Measurements from ENCODE around the gene DDI2. TPM values are rescaled to one million over a fixed set of nuclear protein-coding genes. Genes with fewer than 3 reads are reported as not detected.

DDI2 gene
- total RNA-seq, 4 donors from 2014 or later = 21.9 to 79.0 (median 38.6) TPM

GRCh38 chr1:15714406-15715136, 97.3 kb downstream of the DDI2 start:
- H3K4me1 ChIP-seq = peaks cover 15% of the 10 kb centered on the region in 2 donors
- no peak overlapping the region for H3K4me3 ChIP-seq (replicated peaks in 1 of 3)
- 30 to 31% methylated on average over 3 to 4 of the region's 4 CpGs for WGBS, 2 donors
- peak; percentile 44 to 53 for DNase-seq
- H3K36me3 ChIP-seq = peaks cover 29 to 31% of the 10 kb centered on the region in 2 donors
- no peak for TF ChIP-seq POLR2A (IDR thresholded peaks at IDR 0.05)
- TF ChIP-seq, protein P1, sequence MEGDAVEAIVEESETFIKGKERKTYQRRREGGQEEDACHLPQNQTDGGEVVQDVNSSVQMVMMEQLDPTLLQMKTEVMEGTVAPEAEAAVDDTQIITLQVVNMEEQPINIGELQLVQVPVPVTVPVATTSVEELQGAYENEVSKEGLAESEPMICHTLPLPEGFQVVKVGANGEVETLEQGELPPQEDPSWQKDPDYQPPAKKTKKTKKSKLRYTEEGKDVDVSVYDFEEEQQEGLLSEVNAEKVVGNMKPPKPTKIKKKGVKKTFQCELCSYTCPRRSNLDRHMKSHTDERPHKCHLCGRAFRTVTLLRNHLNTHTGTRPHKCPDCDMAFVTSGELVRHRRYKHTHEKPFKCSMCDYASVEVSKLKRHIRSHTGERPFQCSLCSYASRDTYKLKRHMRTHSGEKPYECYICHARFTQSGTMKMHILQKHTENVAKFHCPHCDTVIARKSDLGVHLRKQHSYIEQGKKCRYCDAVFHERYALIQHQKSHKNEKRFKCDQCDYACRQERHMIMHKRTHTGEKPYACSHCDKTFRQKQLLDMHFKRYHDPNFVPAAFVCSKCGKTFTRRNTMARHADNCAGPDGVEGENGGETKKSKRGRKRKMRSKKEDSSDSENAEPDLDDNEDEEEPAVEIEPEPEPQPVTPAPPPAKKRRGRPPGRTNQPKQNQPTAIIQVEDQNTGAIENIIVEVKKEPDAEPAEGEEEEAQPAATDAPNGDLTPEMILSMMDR (IDR thresholded peaks at IDR 0.05) = no peak
- H3K27me3 ChIP-seq = no peaks in the 10 kb centered on the region
- no peaks in the 10 kb centered on the region for H3K9me3 ChIP-seq
- peak overlapping the region in 2 of 3 donors; percentile 41 to 61 for H3K27ac ChIP-seq
- intact Hi-C loops (cut with DNase I) = no loop called here

DNA sequence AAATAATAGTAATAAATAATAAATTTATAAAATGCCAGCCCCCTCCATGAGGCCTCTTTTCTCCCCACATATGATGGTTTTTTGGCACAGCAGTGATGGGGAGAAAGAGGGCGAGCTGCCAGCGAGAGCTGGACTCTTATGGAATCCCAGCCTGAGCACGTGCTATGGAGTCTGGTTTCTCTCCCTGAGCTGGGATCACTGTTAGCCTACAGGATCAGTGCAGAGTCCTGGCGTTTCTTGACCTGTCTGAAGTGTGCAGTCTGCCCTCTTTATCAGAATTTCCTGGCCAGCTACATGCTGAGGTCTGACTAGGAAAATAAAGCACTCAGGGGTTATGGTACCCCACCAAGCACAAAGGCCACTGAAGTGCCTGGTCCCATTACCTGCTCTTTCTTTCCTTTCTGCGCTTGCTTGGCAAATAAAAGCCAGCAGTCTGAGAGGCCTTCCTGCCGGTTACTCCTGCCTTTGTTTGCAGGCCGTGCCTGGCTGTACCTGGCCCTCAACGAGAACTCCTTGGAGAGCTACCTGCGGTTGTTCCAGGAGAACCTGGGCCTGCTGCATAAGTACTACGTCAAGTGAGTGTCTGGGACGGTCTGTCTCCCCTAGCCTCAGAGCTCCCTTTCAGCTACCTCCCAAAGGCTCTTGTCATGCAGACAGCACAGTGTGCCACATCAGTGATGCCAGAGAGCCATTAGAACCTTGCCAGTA, 100.3 kb downstream of the DDI2 start:
- no peak for DNase-seq
- Histone ChIP-seq H3K9me3 (no peaks in the 10 kb centered on the region), H3K27me3 (no peaks in the 10 kb centered on the region), H3K36me3 (peaks cover 40 to 48% of the 10 kb centered on the region in 2 donors), H3K4me3 (replicated peaks in 1 of 3) (no peak overlapping the region), H3K4me1 (peaks cover 15% of the 10 kb centered on the region in 2 donors), H3K27ac (no peak overlapping the region)
- TF ChIP-seq POLR2A (IDR thresholded peaks at IDR 0.05) = no peak
- TF ChIP-seq, protein P1 (IDR thresholded peaks at IDR 0.05) = no peak
- intact Hi-C loops (cut with DNase I) = no loop called here
- WGBS, 2 donors = 82 to 83% methylated on average over 11 of the region's 11 CpGs

- WGBS, 2 donors = 92 to 96% methylated on average over 4 to 8 of the region's 8 CpGs
- no peak overlapping the region for H3K27ac ChIP-seq
Observed at GRCh38 chr1:15718199-15718601, 100.9 kb downstream of the DDI2 start.

More at GRCh38 chr1:15718199-15718601, 100.9 kb downstream of the DDI2 start:
- no peak for DNase-seq
- intact Hi-C loops (cut with DNase I) = no loop called here
- H3K4me3 ChIP-seq (replicated peaks in 1 of 3) = no peak overlapping the region
- peaks cover 40 to 48% of the 10 kb centered on the region in 2 donors for H3K36me3 ChIP-seq
- H3K4me1 ChIP-seq = peaks cover 15% of the 10 kb centered on the region in 2 donors
- no peaks in the 10 kb centered on the region for H3K27me3 ChIP-seq
- H3K9me3 ChIP-seq = no peaks in the 10 kb centered on the region
- TF ChIP-seq, protein P1 (IDR thresholded peaks at IDR 0.05) = no peak
- TF ChIP-seq POLR2A (IDR thresholded peaks at IDR 0.05) = no peak

Small RNAs within 50 kb of the gene (small RNA-seq; reads per million reads assigned to genes)
- not detected for gene AL121992.2
- gene CD24P1 = not detected
- gene RNU7-179P = not detected

Other genes with a start within 250 kb of the DDI2 start
- gene EFHD2, start 207.6 kb upstream of the DDI2 start, total RNA-seq = 10 to 100 TPM; 50.9 to 62.6 (median 56.7) TPM
- gene CTRC, start 179.0 kb upstream of the DDI2 start, total RNA-seq = under 1 TPM in 1 of 4 donors, not detected in 3; 0.13 TPM
- not detected for gene CELA2A, start 160.7 kb upstream of the DDI2 start, total RNA-seq
- not detected for gene CELA2B, start 141.4 kb upstream of the DDI2 start, total RNA-seq
- 10 to 100 TPM; 16.9 to 29.8 (median 20.6) TPM for gene CASP9, start 93.2 kb upstream of the DDI2 start, total RNA-seq
- 10 to 100 TPM; 24.3 to 46.8 (median 29.7) TPM for gene DNAJC16, start 90.6 kb upstream of the DDI2 start, total RNA-seq
- gene AGMAT, start 32.4 kb upstream of the DDI2 start, total RNA-seq = 1 to 10 TPM in 1 of 4 donors, under 1 TPM in 2, not detected in 1; 0.13 to 1.6 (median 0.49) TPM
- gene PLEKHM2, start 66.9 kb downstream of the DDI2 start, total RNA-seq = 10 to 100 TPM; 38.3 to 48.4 (median 39.4) TPM
- 1 to 10 TPM in 3 of 4 donors, under 1 TPM in 1; 0.98 to 2.6 (median 2.0) TPM for gene SLC25A34, start 118.8 kb downstream of the DDI2 start, total RNA-seq
- gene TMEM82, start 125.0 kb downstream of the DDI2 start, total RNA-seq = not detected
- gene FBLIM1, start 141.3 kb downstream of the DDI2 start, total RNA-seq = 10 to 100 TPM; 11.4 to 28.0 (median 25.9) TPM
- gene UQCRHL, start 190.2 kb downstream of the DDI2 start, total RNA-seq = 1 to 10 TPM in 2 of 4 donors, under 1 TPM in 2; 0.81 to 1.3 (median 1.00) TPM
- gene SPEN, start 230.2 kb downstream of the DDI2 start, total RNA-seq = 10 to 100 TPM; 40.7 to 97.0 (median 57.3) TPM